Brain pericyte (primary cell): ENCODE measurements around the gene PIGL.
"Not testable (repeated sequence)": the region's sequence is repeated elsewhere in the genome, so short reads cannot be mapped to it uniquely, and the experiment has no call there.

Source experiments
- DNase-seq: peaks from one replicate; pipeline ENCODE4 v3.0.0-alpha.2; 2012; ENCODE audit warnings: low read depth, low spot score

PIGL gene

DNA sequence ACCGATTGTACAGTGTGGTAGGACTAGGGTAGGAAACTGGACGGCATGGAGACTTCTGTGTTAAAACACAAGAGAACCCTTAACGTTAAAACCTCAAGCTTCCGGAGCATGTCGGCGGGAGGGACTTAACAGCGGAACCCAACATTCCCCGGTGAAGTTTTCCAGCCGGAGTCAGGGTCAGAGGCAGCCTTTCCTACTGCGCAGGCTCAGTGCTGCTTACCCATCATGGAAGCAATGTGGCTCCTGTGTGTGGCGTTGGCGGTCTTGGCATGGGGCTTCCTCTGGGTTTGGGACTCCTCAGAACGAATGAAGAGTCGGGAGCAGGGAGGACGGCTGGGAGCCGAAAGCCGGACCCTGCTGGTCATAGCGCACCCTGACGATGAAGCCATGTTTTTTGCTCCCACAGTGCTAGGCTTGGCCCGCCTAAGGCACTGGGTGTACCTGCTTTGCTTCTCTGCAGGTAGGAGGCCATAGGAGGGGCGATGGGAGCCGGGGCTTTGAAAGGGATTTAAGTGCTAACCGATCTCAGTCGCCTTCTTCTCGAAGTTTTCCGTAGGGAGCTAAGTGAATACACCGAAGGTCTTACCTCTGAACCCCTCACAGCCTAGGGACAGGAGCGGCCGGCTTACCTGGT is at the start of gene PIGL:
Gene PIGL (plus strand): TSS at position 209 of the 634 bp plus-strand sequence. CDS start 17 bp downstream, at position 226.
- DNase-seq, result peak; percentile 80

- peak; percentile 62 for DNase-seq
Measured at GRCh38 chr17:16171613-16172012, 45.4 kb upstream of the PIGL start.

DNA sequence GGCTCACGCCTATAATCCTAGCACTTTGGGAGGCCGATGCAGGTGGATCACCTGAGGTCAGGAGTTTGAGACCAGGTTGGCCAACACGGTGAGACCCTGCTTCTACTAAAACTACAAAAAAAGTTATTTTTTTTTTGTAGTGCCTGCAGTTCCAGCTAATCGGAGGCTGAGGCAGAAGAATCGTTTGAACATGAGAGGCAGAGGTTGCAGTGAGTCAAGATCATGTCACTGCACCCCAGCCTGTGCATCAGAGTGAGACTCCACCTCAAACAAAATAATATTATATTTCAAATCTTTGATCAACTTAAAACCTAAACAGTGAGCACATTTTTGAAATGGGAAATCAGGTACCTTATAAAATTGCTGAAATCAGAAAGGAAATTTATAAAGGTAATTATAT is 38.2 kb upstream of the PIGL start:
- no peak for DNase-seq

DNA sequence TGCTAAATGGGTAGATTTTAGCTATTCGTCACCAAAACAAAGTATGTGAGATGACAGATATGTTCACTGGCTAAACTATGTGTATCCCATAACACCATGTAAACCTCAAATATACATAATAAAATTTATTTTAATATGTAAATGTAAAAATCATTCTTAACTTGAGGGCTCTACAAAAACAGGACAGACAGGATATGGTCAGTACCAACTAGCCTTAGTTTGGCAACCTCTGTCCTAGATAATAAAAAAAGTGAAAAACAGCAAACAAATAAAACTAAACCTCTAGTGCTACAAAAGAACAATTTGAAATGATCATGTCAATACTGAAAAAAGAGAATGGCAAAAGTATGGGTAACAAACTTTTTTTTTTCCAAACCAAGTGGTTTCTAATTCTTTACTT is 35.4 kb upstream of the PIGL start:
- DNase-seq, result no peak

- no peak for DNase-seq
Measured at GRCh38 chr17:16187642-16188041, 29.4 kb upstream of the PIGL start.

DNA sequence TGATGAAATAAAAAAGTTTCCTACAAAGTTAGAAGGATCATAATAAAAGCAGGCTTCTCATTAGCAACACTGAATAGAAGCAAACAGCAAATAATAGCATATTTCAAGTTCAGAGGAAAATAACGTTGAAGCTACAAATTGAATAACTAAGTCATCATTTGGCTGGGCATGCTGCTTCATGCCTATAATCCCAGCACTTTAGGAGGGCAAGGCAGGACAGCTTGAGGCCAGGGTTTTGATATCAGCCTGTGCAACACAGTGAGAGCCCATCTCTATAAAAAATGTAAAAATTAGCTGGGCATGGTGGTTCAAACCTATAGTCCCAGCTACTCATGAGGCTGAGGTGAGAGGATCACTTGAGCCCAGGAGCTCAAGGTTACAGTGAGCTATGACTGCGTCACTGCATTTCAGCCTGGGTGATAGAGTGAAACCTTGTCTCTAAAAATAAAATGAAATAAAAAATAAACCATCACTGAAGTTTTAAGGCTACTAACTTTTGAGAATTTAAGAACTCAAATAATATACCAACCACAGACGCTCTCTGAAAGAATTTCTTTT is 27.1 kb upstream of the PIGL start:
- DNase-seq, result no peak

GRCh38 chr17:16190703-16191360 is 26.2 kb upstream of the PIGL start:
- no peak for DNase-seq

DNA sequence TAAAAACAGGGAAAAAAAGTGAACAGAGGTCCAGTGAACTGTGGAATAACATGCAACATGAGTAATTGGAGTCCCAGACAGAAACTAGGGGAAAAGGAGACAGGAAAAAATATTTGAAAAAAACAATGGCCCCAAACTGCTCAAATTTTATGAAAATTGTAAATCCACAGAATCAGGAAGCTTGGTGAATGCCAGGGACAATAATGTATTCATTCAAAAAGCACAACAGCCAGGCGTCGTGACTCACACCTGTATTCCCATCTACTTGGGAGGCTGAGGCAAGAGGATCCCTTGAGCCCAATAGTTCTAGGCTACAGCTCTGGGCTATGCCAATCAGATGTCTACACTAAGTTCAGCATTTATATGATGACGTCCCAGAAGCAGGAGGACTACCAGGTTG is 25.4 kb upstream of the PIGL start:
- no peak for DNase-seq

DNA sequence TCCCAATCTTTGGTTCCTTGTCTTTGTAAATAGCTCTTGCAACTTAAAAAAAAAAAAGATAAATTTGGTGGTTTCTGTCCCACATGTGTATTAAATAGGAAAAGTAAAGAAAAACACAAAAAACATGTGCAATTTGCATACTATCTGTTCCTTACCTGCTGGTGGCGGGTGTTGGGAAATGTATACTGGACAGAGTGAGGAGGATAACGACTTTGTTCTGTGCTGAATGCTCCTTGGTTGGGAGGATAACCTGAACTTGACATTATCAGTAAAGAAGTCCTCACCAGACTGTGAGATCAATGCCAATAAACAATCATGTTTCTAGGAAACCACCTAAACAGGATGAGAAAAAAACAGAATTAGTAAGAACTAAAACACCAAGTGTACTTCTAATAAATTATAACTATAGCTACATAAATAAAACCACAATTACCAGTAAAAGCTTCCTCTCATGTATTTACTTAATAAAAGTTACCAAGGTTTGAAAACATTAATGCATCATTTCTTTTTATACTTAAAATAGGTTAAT is 22.6 kb upstream of the PIGL start:
- DNase-seq, result not testable (repeated sequence)

DNA sequence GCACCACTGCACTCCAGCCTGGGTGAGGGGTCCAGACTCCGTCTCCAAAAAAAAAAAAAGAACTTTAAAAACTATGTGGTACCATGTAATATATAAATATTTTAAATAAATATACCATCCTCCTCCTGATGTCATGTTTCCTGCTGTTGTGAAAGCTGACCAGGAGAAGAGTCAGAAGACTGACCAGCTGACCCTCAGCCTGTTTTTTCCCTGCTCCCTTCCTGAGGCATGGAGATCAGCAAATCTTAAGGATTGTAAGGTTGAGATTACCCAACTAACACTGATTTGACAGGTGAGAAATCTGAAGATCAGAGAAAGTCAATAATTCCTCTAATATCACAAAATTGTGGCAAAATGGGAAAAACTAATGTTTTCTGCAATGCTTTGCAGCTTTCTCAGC is 19.7 kb upstream of the PIGL start:
- DNase-seq, result no peak

GRCh38 chr17:16199093-16199492 is 17.9 kb upstream of the PIGL start:
- DNase-seq, result no peak

- DNase-seq, result not testable (repeated sequence)
Measured at GRCh38 chr17:16201693-16202131, 15.3 kb upstream of the PIGL start.

DNA sequence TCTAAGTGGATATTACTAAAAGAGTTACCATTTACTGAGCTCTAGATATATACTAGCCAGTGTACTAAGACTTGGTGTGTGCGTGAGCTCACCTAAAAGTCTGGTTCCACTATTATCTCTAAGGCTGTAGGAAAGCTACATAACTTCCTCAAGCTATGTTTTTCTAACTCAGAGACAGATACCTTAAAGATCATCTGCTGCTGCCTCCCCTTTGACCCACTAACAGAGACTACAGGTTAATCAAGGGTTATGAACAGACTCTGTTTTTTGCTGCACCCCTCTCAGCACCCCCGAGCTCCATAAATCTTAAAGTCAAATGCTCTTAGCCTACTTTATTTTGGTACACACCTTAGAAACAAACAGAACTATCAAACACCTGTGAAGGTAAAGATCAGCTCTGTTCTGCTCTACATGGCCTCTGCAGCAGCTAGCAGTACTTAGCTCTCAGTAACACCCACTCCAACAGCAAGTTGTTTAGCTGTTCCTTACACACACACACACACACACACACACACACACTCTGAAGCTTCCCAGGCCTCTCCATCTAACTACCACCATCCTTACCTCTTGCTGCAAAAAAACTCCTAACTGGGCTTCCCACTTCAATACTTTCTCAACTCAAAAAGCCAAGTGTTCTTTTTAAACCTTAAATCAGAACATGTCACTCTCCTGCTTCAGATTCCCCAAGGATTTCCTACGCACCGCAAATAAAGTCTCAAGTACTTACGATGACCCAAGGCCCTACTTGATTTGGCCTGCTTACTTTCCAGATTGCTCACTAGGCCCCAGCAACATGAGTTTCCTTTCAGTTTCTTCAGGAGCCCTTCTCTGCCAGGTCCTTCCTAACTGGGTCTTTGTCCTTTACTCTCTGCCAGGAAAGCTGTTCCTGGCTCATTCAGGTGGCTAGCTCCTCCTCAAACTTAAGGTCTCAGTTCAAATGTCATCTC is 14.2 kb upstream of the PIGL start:
- not testable (repeated sequence) for DNase-seq

DNA sequence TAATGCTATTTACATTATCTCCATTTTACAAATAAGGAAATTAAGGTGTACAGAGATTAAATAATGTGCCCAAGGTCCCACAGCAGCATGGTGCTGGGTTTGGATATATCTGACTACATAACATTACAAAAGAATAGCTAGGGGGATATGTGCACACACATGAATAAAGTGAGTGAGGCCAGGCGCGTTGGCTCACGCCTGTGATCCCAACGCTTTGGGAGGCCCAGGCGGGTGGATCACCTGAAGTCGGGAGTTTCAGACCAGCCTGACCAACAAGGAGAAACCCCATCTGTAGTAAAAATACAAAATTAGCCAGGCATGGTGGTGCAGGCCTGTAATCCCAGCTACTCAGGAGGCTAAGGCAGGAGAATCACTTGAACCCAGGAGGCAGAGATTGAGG is 12.2 kb upstream of the PIGL start:
- DNase-seq, result not testable (repeated sequence)

GRCh38 chr17:16211590-16211989 is 5.4 kb upstream of the PIGL start:
- DNase-seq, result no peak

GRCh38 chr17:16212793-16213192 is 4.2 kb upstream of the PIGL start:
- no peak for DNase-seq

GRCh38 chr17:16214190-16215001 is 2.6 kb upstream of the PIGL start:
- no peak for DNase-seq

- DNase-seq, result no peak
Measured at GRCh38 chr17:16215002-16215272, 2.1 kb upstream of the PIGL start.

DNA sequence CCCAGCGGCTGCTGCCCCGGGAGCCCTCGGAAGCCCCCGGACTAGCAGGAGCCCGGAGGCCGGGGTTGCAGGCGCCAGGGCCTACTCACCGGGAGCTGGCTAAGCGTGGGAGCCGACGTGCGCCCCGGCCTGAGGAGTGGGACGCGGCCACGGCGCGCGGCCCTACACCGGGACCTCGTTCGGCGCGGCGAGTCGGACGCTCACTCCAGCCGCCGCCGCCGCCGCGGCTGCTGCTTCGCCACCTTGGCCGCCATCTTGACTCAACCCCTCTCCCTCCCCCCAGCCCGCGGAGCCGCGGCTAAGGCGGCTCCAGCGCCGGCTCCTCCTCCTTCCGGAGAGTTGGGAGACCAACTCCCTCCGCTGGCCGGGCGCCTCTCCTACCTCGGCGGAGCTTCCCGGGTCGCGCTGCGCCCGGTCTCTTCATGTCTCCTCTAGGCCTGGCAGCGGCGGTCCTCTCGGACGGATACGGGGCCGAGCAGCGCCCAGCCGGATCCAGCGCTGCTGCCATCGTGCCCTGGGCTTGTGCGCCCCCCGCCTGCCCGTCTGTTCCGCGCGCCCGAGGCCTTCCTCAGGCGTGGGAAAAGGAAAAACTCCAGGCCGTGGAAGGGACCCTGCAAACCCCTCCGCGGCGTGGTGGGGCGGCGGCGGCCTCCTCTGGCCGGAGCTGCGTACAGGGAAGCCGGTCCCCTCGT is 1.6 kb upstream of the PIGL start, which contains the start of gene NCOR1:
Gene NCOR1 (minus strand): TSS at position 262 of the 692 bp plus-strand sequence. CDS start 20,965 bp downstream, outside the sequence.
- DNase-seq, result peak; percentile 73

- peak; percentile 32 for DNase-seq
Measured at GRCh38 chr17:16215965-16216316, 1.1 kb upstream of the PIGL start.
